Measurements from ENCODE around the gene PPP2R3A.

The PPP2R3A gene

GRCh38 chr3:135981701-135982403 is 16.3 kb downstream of the PPP2R3A start:
- TF ChIP-seq YY1 (IDR thresholded peaks at IDR 0.05; ENCODE audit: low read depth) (no peak), TCF12 (IDR thresholded peaks at IDR 0.05; ENCODE audit: low read depth) (no peak), USF1 (IDR thresholded peaks at IDR 0.05) (no peak), CEBPB (IDR thresholded peaks at IDR 0.05) (no peak), CREB1 (IDR thresholded peaks at IDR 0.05; ENCODE audit: low read depth) (no peak), REST (IDR thresholded peaks at IDR 0.05; ENCODE audit: low read depth) (no peak), NFIC (IDR thresholded peaks at IDR 0.05) (no peak), ZBTB7A (IDR thresholded peaks at IDR 0.05; ENCODE audit: low read depth) (no peak), EP300 (IDR thresholded peaks at IDR 0.05; ENCODE audit: borderline replicate concordance) (no peak)

GRCh38 chr3:135982404-135982761 is 16.9 kb downstream of the PPP2R3A start:
- TF ChIP-seq EGR1 (IDR thresholded peaks at IDR 0.05) (no peak), TAF1 (IDR thresholded peaks at IDR 0.05; ENCODE audit: low read depth) (no peak), NFIC (IDR thresholded peaks at IDR 0.05) (no peak), CEBPB (IDR thresholded peaks at IDR 0.05) (no peak), TCF12 (IDR thresholded peaks at IDR 0.05; ENCODE audit: low read depth) (no peak), MAX (IDR thresholded peaks at IDR 0.05) (no peak), FOXM1 (IDR thresholded peaks at IDR 0.05; ENCODE audit: borderline replicate concordance, low read depth) (no peak), USF1 (IDR thresholded peaks at IDR 0.05) (no peak), EP300 (IDR thresholded peaks at IDR 0.05; ENCODE audit: borderline replicate concordance) (no peak), ZBTB7A (IDR thresholded peaks at IDR 0.05; ENCODE audit: low read depth) (no peak), RAD21 (IDR thresholded peaks at IDR 0.05; ENCODE audit: low read depth) (no peak), CREB1 (IDR thresholded peaks at IDR 0.05; ENCODE audit: low read depth) (no peak), TEAD4 (IDR thresholded peaks at IDR 0.05) (no peak), YY1 (IDR thresholded peaks at IDR 0.05; ENCODE audit: low read depth) (no peak)

- TF ChIP-seq REST (IDR thresholded peaks at IDR 0.05; ENCODE audit: low read depth) (no peak), ZBTB7A (IDR thresholded peaks at IDR 0.05; ENCODE audit: low read depth) (no peak), RAD21 (IDR thresholded peaks at IDR 0.05; ENCODE audit: low read depth) (no peak)
Measured at GRCh38 chr3:135982922-135983581, 17.5 kb downstream of the PPP2R3A start.

GRCh38 chr3:135987661-135988060 is 22.1 kb downstream of the PPP2R3A start:
- TF ChIP-seq USF1 (IDR thresholded peaks at IDR 0.05), result no peak
- no peak for TF ChIP-seq TCF12 (IDR thresholded peaks at IDR 0.05; ENCODE audit: low read depth)
- TF ChIP-seq TEAD4 (IDR thresholded peaks at IDR 0.05), result no peak
- no peak for TF ChIP-seq CEBPB (IDR thresholded peaks at IDR 0.05)
- TF ChIP-seq REST (IDR thresholded peaks at IDR 0.05; ENCODE audit: low read depth), result no peak

All from Ishikawa (cell line).